ENCODE measurements around the gene MANSC1. TPM values are rescaled to one million over a fixed set of nuclear protein-coding genes. Genes with fewer than 3 reads are reported as not detected.

The MANSC1 gene
- total RNA-seq, 1 experiment from 2014 or later, result 32.0 TPM

DNA sequence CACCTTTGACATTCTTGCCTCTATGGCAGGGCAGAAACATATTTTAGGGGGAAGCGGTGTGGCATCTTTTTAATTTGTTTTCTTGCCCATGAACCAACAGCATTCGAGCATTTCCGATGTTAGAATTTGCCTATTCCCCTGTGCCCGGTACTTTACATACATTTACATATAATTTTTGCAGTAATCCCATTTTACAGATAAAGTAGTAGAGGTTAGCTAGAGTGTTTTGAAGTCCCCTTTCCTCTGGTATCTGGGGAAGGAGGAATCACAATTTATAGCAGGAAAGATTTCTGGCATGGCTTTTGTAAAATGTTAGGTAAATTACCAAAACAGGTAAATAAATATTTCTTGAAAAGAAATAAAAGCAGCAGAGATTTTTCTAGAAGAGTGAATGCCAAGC is 8.5 kb upstream of the MANSC1 start:
- Histone ChIP-seq H3K79me2 (ENCODE audit: low read depth) (peaks cover 28% of the 10 kb centered on the region), H2AFZ (peak overlapping the region; percentile 89), H3K9me3 (ENCODE audit: insufficient read depth, low read depth) (no peaks in the 10 kb centered on the region), H3K27ac (no peak overlapping the region), H3K27me3 (ENCODE audit: insufficient read depth, low read depth) (no peaks in the 10 kb centered on the region), H3K4me2 (peak overlapping the region; percentile 95), H3K4me1 (replicated peaks; ENCODE audit: insufficient read depth) (peaks cover 16% of the 10 kb centered on the region), H3K4me3 (peak overlapping the region; percentile 70), H3K9me2 (ENCODE audit: insufficient read depth) (no peaks in the 10 kb centered on the region), H4K20me1 (ENCODE audit: insufficient read depth) (no peaks in the 10 kb centered on the region), H3K36me3 (ENCODE audit: low read depth) (no peaks in the 10 kb centered on the region), H3F3A (ENCODE audit: insufficient read depth, low read depth) (no peaks in the 10 kb centered on the region)
- intact Hi-C loops (cut with micrococcal nuclease; ENCODE audit: unreplicated experiment), result no loop called here
- BruUV-seq (replicated peaks), result no TSS peak
- ChIA-PET CTCF (interaction anchor here (0.5 to 0.7 kb wide), 2 partner anchors 31 to 349 kb away, joined by 6 to 7 read pairs; no protein-coding TSS in a partner anchor), POLR2A (ENCODE audit: unreplicated experiment) (interaction anchor here (0.6 to 0.7 kb wide), 4 partner anchors 23 to 558 kb away, joined by 3 to 11 read pairs (median 4); no protein-coding TSS in a partner anchor)
- DNase-seq, result no peak
- TF ChIP-seq EZH2 (IDR thresholded peaks at IDR 0.05; ENCODE audit: low read depth), result no peak
- TF ChIP-seq, protein P1, sequence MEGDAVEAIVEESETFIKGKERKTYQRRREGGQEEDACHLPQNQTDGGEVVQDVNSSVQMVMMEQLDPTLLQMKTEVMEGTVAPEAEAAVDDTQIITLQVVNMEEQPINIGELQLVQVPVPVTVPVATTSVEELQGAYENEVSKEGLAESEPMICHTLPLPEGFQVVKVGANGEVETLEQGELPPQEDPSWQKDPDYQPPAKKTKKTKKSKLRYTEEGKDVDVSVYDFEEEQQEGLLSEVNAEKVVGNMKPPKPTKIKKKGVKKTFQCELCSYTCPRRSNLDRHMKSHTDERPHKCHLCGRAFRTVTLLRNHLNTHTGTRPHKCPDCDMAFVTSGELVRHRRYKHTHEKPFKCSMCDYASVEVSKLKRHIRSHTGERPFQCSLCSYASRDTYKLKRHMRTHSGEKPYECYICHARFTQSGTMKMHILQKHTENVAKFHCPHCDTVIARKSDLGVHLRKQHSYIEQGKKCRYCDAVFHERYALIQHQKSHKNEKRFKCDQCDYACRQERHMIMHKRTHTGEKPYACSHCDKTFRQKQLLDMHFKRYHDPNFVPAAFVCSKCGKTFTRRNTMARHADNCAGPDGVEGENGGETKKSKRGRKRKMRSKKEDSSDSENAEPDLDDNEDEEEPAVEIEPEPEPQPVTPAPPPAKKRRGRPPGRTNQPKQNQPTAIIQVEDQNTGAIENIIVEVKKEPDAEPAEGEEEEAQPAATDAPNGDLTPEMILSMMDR (conservative IDR thresholded peaks at IDR 0.05), result no peak

DNA sequence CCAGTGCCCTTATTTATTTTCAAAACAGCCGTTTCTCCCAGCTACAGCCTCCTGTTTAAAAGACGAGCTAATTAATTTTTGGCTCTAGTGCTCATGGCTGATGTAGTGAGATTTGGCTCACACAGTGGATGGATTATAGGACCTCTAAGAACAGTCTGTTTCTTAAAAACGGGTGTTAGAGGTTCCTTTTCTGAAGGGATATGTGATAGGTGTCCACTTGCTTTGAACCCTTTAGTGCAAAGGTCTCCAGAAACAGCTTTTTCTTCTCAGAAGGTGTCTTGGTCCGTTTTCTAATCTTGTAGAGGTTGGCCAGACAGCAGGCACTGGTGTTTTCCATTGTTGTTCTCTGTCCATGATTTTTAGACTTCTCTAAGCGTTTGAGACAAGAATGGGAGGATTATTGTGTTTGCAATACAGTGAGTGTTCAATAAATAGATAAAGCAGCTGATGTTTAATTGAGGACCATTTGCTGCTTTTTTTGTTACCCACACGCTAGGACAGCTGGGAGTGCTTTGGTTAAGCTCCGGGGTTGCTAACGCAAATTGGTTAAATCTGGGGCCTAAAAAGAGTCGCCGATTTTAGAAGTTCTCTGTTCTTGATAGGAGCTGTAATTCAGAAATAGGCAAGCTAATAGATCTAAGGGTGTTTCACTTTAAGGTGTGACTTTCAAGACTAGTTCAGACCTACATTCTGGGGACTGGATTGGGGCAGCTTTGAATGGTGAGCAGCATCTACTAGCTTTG is 7.8 kb upstream of the MANSC1 start:
- H3K79me2 ChIP-seq (ENCODE audit: low read depth), result peaks cover 28% of the 10 kb centered on the region
- BruUV-seq (replicated peaks), result no TSS peak
- no peaks in the 10 kb centered on the region for H3K36me3 ChIP-seq (ENCODE audit: low read depth)
- no peaks in the 10 kb centered on the region for H4K20me1 ChIP-seq (ENCODE audit: insufficient read depth)
- peak overlapping the region; percentile 70 for H3K4me3 ChIP-seq
- no peaks in the 10 kb centered on the region for H3K27me3 ChIP-seq (ENCODE audit: insufficient read depth, low read depth)
- intact Hi-C loops (cut with micrococcal nuclease; ENCODE audit: unreplicated experiment), result loop anchor here (2.0 kb wide), 2 partner anchors 25 to 91 kb away; partner anchors contain the start of gene LRP6
- H3K4me1 ChIP-seq (replicated peaks; ENCODE audit: insufficient read depth), result peaks cover 16% of the 10 kb centered on the region
- peak overlapping the region; percentile 73 for H3K27ac ChIP-seq
- no peaks in the 10 kb centered on the region for H3K9me2 ChIP-seq (ENCODE audit: insufficient read depth)
- DNase-seq, result no peak
- POLR2A ChIA-PET (ENCODE audit: unreplicated experiment), result interaction anchor here (0.6 to 1.1 kb wide), 9 partner anchors 11 to 838 kb away, joined by 3 to 12 read pairs (median 5); partner anchors contain the start of gene BCL2L14
- CTCF ChIA-PET, result interaction anchor here (0.6 to 1.3 kb wide), 8 partner anchors 20 to 411 kb away, joined by 3 to 7 read pairs (median 4); no protein-coding TSS in a partner anchor
- peak overlapping the region; percentile 89 for H2AFZ ChIP-seq
- TF ChIP-seq, protein P1 (conservative IDR thresholded peaks at IDR 0.05), result no peak
- no peak for TF ChIP-seq EZH2 (IDR thresholded peaks at IDR 0.05; ENCODE audit: low read depth)
- peak overlapping the region; percentile 95 for H3K4me2 ChIP-seq
- no peaks in the 10 kb centered on the region for H3F3A ChIP-seq (ENCODE audit: insufficient read depth, low read depth)
- no peaks in the 10 kb centered on the region for H3K9me3 ChIP-seq (ENCODE audit: insufficient read depth, low read depth)

DNA sequence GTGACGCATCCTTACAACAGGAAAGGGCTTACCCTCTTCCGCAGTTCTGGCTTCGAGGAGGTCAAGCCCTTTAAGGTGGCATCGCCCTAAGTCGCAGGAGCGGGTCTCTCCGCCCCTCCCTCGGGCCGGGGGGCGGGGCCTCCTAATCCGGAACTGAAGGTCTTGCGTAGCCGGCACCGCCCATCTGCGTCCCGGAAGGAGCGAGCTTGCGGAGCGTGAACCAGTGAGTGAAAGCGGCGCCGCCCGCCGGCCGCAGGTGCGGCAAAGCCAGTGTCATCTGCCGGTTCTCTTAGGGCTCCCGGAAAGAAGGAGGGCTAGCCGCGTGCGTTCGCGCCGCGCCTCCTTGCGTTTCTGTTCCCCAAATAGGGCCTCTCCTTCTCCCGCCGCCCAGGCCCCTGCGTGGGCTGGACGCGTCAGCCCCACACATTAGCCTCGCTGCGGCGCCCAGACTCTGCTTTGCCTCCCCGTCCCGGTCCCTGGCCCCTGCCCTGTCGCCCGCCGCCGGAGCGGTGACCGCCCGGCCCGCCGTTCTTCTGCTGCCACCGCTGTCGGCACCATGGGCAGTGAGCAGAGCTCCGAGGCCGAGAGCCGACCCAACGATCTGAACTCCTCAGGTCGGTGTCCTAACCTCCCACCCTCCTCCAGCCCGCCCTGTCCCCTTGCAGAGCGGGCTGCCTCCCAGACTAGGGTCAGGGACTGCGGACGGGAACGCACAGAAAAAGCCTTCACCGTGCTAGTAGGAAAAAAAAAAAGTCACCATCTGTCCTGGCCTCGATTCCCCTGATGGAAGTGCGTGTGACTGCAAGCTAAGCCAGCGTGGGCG is 7.1 kb upstream of the MANSC1 start, which contains the start of gene BORCS5:
TSS of gene BORCS5 (plus strand) at position 183 of the 823 bp plus-strand sequence. CDS start at position 557, 374 bp downstream.
- Histone ChIP-seq H4K20me1 (ENCODE audit: insufficient read depth) (no peaks in the 10 kb centered on the region), H3K9me2 (ENCODE audit: insufficient read depth) (no peaks in the 10 kb centered on the region), H3K4me2 (peak within 1 kb of the TSS; percentile 95), H2AFZ (peak within 1 kb of the TSS; percentile 89), H3K4me1 (replicated peaks; ENCODE audit: insufficient read depth) (peaks cover 19% of the 10 kb centered on the region), H3K27ac (peak within 1 kb of the TSS; percentile 73), H3K9me3 (ENCODE audit: insufficient read depth, low read depth) (no peaks in the 10 kb centered on the region), H3K4me3 (peak within 1 kb of the TSS; percentile 70), H3K79me2 (ENCODE audit: low read depth) (peaks cover 28% of the 10 kb centered on the region), H3K36me3 (ENCODE audit: low read depth) (no peaks in the 10 kb centered on the region), H3F3A (ENCODE audit: insufficient read depth, low read depth) (0 out of 2 replicates have a peak, but pooled peaks cover 2% of the 10 kb centered on the region), H3K27me3 (ENCODE audit: insufficient read depth, low read depth) (no peaks in the 10 kb centered on the region)
- ChIA-PET CTCF (interaction anchor here (0.6 to 1.3 kb wide), 9 partner anchors 19 to 668 kb away, joined by 3 to 10 read pairs (median 4); no protein-coding TSS in a partner anchor), POLR2A (ENCODE audit: unreplicated experiment) (interaction anchor here (0.5 to 1.1 kb wide), 11 partner anchors 19 to 741 kb away, joined by 3 to 13 read pairs (median 5); partner anchors contain the start of genes BCL2L14 and ETV6)
- intact Hi-C loops (cut with micrococcal nuclease; ENCODE audit: unreplicated experiment), result loop anchor here (2.0 kb wide), 2 partner anchors 24 to 90 kb away; partner anchors contain the start of gene LRP6
- TF ChIP-seq EZH2 (IDR thresholded peaks at IDR 0.05; ENCODE audit: low read depth), result no peak
- TF ChIP-seq, protein P1 (conservative IDR thresholded peaks at IDR 0.05), result no peak
- peak; percentile 94 to 99 for DNase-seq
- BruUV-seq (replicated peaks), result TSS peak; percentile 61

Measured in PC-9 (cell line).